ENCODE data around the gene ZAP70. TPM values are rescaled to one million over a fixed set of nuclear protein-coding genes. Genes with fewer than 3 reads are reported as not detected.

ZAP70 gene
- total RNA-seq, 4 donors from 2014 or later: 2.6 to 16.1 (median 12.0) TPM

GRCh38 chr2:97733341-97734035 lies 20.1 kb downstream of the ZAP70 start:
- Histone ChIP-seq H3K36me3 (no peaks in the 10 kb centered on the region), H3K9me3 (peaks cover 0 to 4% of the 10 kb centered on the region in 2 donors), H3K27ac (no peak overlapping the region), H3K27me3 (no peaks in the 10 kb centered on the region), H3K4me3 (no peak overlapping the region), H3K4me1 (no peaks in the 10 kb centered on the region)
- TF ChIP-seq POLR2AphosphoS5 (IDR thresholded peaks at IDR 0.05) (no peak), CTCF (IDR thresholded peaks at IDR 0.05) (no peak), EP300 (IDR thresholded peaks at IDR 0.05; ENCODE audit: low read depth) (no peak), POLR2A (IDR thresholded peaks at IDR 0.05) (no peak)
- no peak for DNase-seq
- intact Hi-C loops (cut with DNase I; ENCODE audit: low total_unique reads) (loop anchor here (5.0 kb wide), 1 partner anchor 1059 kb away; no protein-coding TSS in a partner anchor), in situ Hi-C loops (cut with MboI; ENCODE audit: low pct_ligation_motif_present in 1 of 4, low pct_unique_long_range_greater_than_20kb in 1 of 4, low sequenced_read_pairs in 3 of 4) (no loop called here)
- 84% methylated on average over 12 of the region's 20 CpGs; no CpG with 5 or more reads in 1 of the 2 donors for WGBS, 2 donors (ENCODE audit: low coverage in 1 of 2)

GRCh38 chr2:97734061-97735051 lies 21.0 kb downstream of the ZAP70 start:
- intact Hi-C loops (cut with DNase I; ENCODE audit: low total_unique reads): loop anchor here (5.0 kb wide), 1 partner anchor 1058 kb away; no protein-coding TSS in a partner anchor
- Histone ChIP-seq H3K27ac (no peak overlapping the region), H3K4me1 (no peaks in the 10 kb centered on the region), H3K27me3 (no peaks in the 10 kb centered on the region), H3K36me3 (no peaks in the 10 kb centered on the region), H3K9me3 (peaks cover 0 to 4% of the 10 kb centered on the region in 2 donors), H3K4me3 (no peak overlapping the region)
- TF ChIP-seq POLR2A (IDR thresholded peaks at IDR 0.05): no peak
- TF ChIP-seq CTCF (IDR thresholded peaks at IDR 0.05): no peak
- TF ChIP-seq POLR2AphosphoS5 (IDR thresholded peaks at IDR 0.05): no peak
- no peak for TF ChIP-seq EP300 (IDR thresholded peaks at IDR 0.05; ENCODE audit: low read depth)
- WGBS, 2 donors (ENCODE audit: low coverage in 1 of 2): 95% methylated on average over 31 of the region's 44 CpGs; no CpG with 5 or more reads in 1 of the 2 donors
- in situ Hi-C loops (cut with MboI; ENCODE audit: low pct_ligation_motif_present in 1 of 4, low pct_unique_long_range_greater_than_20kb in 1 of 4, low sequenced_read_pairs in 3 of 4): no loop called here
- DNase-seq: no peak

- Histone ChIP-seq H3K27ac (no peak overlapping the region), H3K4me1 (no peaks in the 10 kb centered on the region), H3K27me3 (no peaks in the 10 kb centered on the region), H3K4me3 (no peak overlapping the region), H3K9me3 (peaks cover 0 to 3% of the 10 kb centered on the region in 2 donors), H3K36me3 (no peaks in the 10 kb centered on the region)
- DNase-seq: no peak
- 93% methylated on average over 28 of the region's 29 CpGs; no CpG with 5 or more reads in 1 of the 2 donors for WGBS, 2 donors (ENCODE audit: low coverage in 1 of 2)
- in situ Hi-C loops (cut with MboI; ENCODE audit: low pct_ligation_motif_present in 1 of 4, low pct_unique_long_range_greater_than_20kb in 1 of 4, low sequenced_read_pairs in 3 of 4) (no loop called here), intact Hi-C loops (cut with DNase I; ENCODE audit: low total_unique reads) (no loop called here)
- no peak for TF ChIP-seq POLR2AphosphoS5 (IDR thresholded peaks at IDR 0.05)
- TF ChIP-seq CTCF (IDR thresholded peaks at IDR 0.05): no peak
- no peak for TF ChIP-seq EP300 (IDR thresholded peaks at IDR 0.05; ENCODE audit: low read depth)
- TF ChIP-seq POLR2A (IDR thresholded peaks at IDR 0.05): no peak
Observed at GRCh38 chr2:97735161-97735561, 21.8 kb downstream of the ZAP70 start.

GRCh38 chr2:97736185-97736584 lies 22.8 kb downstream of the ZAP70 start:
- no peak for DNase-seq
- Histone ChIP-seq H3K27me3 (no peaks in the 10 kb centered on the region), H3K27ac (no peak overlapping the region), H3K4me3 (no peak overlapping the region), H3K4me1 (peaks cover 0 to 3% (median 0%) of the 10 kb centered on the region in 4 donors), H3K36me3 (no peaks in the 10 kb centered on the region), H3K9me3 (no peaks in the 10 kb centered on the region)
- intact Hi-C loops (cut with DNase I; ENCODE audit: low total_unique reads): no loop called here
- WGBS, 2 donors (ENCODE audit: low coverage in 1 of 2): 60 to 67% methylated on average over 4 of the region's 4 CpGs
- in situ Hi-C loops (cut with MboI; ENCODE audit: low pct_ligation_motif_present in 1 of 4, low pct_unique_long_range_greater_than_20kb in 1 of 4, low sequenced_read_pairs in 3 of 4): no loop called here
- TF ChIP-seq CTCF (IDR thresholded peaks at IDR 0.05): no peak
- TF ChIP-seq POLR2AphosphoS5 (IDR thresholded peaks at IDR 0.05): no peak
- TF ChIP-seq POLR2A (IDR thresholded peaks at IDR 0.05): no peak
- TF ChIP-seq EP300 (IDR thresholded peaks at IDR 0.05; ENCODE audit: low read depth): no peak

Data from transverse colon (tissue), 4 donors.